GM03348 (cell line): ENCODE measurements around the gene RANBP3.
"Not testable (repeated sequence)": the region's sequence is repeated elsewhere in the genome, so short reads cannot be mapped to it uniquely, and the experiment has no call there.

Source experiments
- DNase-seq: peaks from one replicate; pipeline ENCODE4 v3.0.0; 2012; ENCODE audit warnings: low spot score

RANBP3 gene

DNA sequence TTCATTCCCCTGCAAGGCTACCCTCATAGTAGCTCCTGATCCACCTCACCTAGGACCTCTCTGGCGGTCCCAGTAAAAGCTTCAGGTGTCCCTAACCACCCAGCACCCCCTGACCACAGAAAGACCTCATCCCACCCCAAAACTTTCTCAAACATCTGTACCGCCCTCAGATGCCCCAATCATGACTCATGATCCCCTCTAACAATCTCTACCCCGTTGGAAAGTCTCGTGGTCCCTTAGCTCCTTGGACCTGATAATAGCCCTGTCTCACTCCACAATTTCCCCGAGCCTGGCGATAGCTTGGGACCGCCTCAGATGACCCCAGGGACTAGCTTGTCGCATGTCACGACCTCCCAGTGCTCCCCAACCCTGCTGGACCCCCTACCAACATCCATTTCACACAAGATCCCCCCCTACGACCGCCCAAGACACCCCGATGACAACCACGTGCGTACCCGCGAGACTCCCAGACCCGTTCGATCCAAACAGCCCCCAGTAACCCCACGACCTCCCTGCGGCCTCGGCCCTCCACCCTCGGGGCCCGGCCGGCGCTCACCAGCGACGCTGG, 74.8 kb downstream of the RANBP3 start:
- peak; percentile 65 for DNase-seq

- no peak for DNase-seq
Observed at GRCh38 chr19:5900976-5901375, 77.0 kb downstream of the RANBP3 start.

DNA sequence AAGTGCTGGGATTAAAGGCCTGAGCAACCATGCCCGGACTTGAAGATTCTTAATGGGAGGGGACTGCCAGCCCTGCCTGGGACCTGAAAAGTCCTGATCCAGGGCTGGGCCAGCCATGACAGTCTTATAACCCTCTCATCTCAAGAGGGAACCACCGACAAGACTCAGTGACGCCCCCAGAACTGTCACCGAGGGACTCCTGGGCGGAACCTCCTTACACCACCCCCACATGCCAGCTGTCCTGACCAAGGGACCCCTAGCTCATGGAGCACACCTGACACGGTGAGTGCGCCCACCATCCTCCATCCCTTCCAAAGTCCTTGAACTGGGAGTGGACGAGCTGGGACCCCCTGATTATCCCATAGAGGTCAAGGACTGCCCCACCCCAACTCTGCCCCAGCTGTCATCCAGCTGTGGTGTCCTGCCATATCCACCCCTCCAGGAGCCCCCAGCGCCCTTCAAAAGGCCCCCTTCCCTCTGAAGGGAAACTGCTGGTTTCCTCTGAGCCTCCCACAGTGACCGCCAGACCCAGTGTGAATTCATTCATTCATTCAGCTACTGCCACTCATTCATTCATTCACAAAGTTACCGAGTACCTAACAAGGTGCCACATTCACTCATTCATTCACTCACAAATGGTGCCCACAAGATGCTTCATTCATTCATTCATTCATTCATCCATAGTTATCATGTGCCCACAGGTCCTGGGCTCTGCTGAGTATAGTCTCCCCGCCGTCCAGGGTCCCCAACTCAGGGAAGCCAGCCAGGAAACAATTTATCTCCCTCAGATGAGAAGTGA, 78.0 kb downstream of the RANBP3 start:
- DNase-seq: no peak

- no peak for DNase-seq
Observed at GRCh38 chr19:5897189-5897969, 80.6 kb downstream of the RANBP3 start.

DNA sequence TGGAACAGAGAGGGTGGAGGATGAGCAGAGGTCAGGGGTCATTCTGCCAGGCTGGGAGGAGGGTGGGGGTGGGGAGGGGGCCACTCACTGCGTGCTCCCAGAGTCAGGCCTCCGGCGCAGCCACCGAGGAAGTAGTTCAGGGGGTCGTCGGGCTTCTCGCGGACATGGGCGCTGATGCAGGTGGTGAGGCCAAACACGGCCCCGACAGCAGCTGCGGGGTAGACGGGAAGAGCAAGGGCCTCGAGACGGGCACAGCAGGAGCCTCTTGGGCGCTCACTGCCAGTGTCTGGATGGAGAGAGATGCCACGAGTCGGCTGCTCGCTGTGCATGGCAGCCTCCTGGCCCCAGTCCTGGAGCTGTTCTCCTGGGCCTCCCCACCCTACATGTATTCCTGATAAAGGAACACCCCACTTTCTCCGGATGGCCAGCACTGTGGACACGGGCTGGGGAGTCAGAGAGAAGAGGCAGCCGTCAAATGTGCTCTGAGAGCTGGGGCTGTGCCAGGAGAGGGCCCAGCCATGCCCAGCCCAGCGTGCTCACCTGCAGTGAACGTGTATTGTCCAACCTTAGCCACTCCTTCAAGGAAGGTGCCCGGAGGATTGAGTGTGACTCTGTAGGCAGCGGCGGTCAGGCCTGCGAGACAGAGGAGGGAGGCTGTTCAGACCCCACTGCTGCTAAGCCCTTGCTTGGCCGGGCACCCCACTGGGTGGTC, 81.4 kb downstream of the RANBP3 start:
- no peak for DNase-seq

DNA sequence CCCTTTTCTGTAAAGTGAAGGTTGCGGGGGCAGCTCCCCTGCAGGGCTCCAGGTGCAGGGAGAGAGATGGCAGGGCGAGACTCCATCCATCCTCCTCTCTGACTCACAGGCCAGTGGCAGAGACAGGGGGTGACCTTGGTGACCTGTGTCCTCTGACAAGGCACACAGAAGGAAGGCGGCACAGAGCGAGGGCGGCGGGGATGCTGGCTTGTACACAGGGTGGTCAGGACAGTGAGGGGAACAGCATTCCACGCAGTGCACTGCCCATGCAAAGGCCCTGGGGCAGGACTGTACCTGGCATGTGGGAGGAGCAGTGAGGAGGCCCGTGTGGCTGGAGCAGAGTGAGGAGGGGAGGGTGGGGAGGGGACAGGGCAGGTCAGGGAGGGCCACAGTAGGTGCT, 82.0 kb downstream of the RANBP3 start:
- DNase-seq: no peak

- no peak for DNase-seq
Observed at GRCh38 chr19:5895409-5895808, 82.5 kb downstream of the RANBP3 start.

- DNase-seq: no peak
Observed at GRCh38 chr19:5894704-5895349, 83.1 kb downstream of the RANBP3 start.

DNA sequence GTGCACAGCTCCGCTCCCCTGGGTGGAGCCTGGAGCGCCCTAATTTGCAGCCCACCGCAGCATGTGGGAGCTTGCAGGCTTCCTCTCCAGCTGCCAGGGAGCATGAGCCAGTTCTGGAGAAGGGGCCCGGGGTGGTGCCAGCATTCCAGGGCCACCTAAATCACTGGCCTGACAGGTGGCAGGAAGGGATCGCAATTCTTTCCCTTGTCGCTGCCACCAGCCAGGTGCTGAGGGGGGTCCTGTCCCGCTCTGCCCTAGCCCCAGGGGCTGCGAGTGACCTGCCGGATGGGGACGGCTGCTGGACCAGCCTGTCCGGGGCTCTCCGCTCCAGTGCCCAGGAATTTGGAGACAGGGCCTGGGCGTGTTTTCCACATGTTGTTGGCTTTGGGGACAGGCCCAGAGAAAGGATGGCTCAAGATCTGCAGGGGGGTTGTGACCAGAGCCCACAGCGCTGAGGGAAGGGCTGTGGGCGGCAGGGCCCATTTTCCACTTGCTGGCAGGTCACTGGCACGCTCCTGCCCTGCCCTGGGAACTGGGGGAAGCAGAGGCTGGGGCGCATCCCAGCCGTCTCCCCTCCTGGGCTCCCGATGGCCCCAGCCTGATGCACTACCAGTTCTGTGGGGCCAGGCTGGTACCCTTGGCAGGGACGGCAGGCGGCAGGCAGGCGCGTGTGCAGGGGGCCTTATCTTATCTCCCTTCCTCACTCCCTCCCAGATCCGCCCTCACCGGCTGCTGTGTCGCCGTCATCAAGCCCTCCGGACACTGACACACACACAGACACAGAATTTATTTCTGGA, 83.8 kb downstream of the RANBP3 start:
- no peak for DNase-seq

DNA sequence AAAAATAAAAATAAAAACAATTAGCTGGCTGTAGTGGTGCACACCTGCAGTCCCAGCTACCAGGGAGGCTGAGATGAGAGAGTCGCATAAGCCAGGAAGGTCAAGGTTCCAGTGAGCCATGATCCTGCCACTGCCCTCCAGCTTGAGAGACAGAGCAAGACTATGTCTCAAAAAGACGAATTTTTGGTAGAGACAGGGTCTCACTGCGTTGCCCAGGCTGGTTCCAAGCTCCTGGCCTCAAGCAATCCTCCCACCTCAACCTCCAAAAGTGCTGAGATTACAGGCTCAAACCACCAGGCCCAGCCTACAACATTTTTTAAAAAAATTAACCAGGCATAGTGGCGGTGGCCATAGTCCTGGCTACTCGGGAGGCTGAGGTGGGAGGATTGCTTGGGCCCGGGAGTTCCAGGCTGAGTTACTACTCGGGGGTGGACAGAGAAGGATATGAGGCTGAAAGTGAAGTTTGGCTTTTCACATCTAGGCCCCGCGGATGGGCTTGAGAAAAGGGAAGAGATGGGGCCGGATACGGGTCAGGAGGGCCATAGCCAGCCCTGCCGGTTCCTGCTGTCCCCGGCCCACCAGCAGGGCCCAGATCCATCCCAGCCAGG, 84.5 kb downstream of the RANBP3 start:
- DNase-seq: no peak

DNA sequence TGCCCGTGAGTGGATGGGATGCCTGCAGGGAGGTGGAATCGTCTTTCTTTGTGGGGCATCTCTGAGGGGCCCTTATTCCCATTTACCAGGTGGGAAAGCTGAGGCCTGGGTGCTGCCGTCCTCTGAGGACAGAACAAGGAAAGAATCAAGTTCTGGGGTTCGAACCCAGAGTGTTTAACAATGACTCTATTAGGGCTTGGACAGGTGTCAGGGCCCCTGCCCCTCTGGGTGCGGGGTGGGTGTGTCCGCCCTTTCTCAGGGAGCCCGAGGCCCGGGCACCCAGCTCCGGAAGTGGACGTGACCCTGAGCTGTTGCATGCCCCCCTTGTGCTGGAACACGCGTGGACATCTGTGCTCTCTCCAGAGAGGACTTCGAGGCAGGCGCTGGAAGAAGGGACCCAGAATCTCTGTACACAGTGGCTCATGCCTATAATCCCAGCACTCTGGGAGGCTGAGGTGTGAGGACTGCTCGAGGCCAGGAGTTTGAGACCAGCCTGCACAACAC, 85.1 kb downstream of the RANBP3 start:
- DNase-seq: no peak

- DNase-seq: peak; percentile 79
Observed at GRCh38 chr19:5891938-5892771, 85.8 kb downstream of the RANBP3 start.

DNA sequence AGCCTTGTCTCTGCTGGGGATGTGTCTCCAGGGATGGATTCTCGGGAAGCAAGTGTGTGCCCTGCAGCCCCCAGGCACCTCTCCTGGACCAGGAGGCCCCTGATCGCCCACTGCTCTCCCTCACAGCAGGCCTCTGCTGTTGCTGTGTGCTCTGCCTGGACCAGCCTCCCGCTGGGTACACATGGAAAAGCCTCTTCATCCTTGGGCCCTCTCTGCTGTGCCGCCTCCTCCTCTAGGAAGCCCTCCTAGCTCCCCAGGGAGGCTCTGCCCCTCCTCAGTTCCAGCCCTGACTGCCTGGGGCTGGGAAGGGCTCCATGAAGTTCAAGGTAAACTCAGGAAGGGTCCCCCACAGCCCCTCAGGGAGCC, 86.4 kb downstream of the RANBP3 start:
- no peak for DNase-seq

DNA sequence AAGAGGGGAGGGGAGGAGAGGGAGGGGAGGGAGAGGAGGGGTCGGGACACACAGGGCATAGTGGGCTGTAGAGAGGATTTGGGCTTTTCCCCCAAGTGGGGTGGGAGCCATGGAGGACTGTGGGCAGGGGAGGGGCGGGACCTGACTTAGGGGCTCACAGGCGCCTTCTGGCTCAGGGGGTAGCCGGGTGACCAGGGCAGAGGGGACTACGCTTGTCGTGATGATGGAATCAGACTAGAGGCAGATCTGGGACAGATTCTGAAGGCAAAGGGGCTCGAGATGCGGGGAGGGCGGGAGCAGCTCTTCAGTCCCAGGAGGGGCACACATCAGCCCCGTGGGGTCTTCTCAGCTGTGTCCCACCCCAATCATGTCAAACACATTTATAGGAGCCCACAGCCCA, 87.8 kb downstream of the RANBP3 start:
- no peak for DNase-seq

DNA sequence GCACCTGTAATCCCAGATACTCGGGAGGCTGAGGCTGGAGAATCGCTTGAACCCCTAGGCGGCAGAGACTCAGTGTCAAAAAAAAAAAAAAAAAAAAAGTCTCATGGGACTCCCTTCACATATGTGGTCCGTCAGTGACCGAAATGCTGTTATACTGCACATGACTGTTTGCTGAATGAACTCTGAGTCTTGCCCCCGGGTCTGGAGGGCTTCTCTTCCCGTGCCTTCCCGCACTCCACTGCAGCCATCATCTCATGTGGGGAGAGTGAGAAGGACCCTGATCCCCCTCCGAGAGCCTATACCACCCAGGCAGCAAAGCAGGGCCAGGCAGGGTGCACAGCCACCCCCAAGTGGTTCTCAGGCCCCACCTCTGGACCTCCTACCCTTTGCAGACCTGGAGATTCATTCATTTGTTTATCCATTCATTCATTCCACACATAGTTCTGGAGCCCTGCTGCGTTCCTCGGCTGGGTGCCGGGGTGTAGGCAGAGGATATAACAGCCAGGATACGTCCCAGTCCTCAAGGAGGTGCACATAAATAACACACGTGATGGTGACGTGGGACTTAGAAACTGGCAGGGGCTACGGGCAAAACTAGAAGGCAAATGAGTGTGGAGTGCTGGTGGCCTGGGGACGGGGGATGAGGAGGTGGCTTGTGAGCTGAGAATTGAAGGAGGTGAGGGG, 88.5 kb downstream of the RANBP3 start:
- DNase-seq: peak; percentile 57

GRCh38 chr19:5884065-5884811, 93.7 kb downstream of the RANBP3 start:
- not testable (repeated sequence) for DNase-seq

- not testable (repeated sequence) for DNase-seq
Observed at GRCh38 chr19:5883157-5883873, 94.6 kb downstream of the RANBP3 start.
